VCaP (cell line): ENCODE results near the gene ACBD6.

Experiments used
- H3K27ac ChIP-seq: fragments of 450-650 bp; 2 replicates; pipeline ENCODE4 v1.5.1; 2017
- CTCF ChIP-seq: fragments of 450-650 bp; conservative IDR thresholded peaks from 2 replicates; pipeline ENCODE4 v1.5.1; 2017; ENCODE audit warnings: mild to moderate bottlenecking, moderate library complexity

ACBD6 gene

GRCh38 chr1:180271272-180272255 lies 230.8 kb downstream of the ACBD6 start:
- no peak overlapping the region for H3K27ac ChIP-seq
- no peak for TF ChIP-seq CTCF

- H3K27ac ChIP-seq = no peak overlapping the region
These were observed 231.7 kb downstream of the ACBD6 start for GRCh38 chr1:180270530-180271271.

GRCh38 chr1:180269645-180270529 lies 232.5 kb downstream of the ACBD6 start:
- no peak overlapping the region for H3K27ac ChIP-seq
- peak; percentile 68 for TF ChIP-seq CTCF

More at GRCh38 chr1:180270530-180271271, 231.7 kb downstream of the ACBD6 start:
- TF ChIP-seq CTCF = peak; percentile 29; the same call in 1 of the 2 replicates

GRCh38 chr1:180268556-180269075 lies 233.8 kb downstream of the ACBD6 start:
- no peak overlapping the region for H3K27ac ChIP-seq
- TF ChIP-seq CTCF = no peak

GRCh38 chr1:180267761-180268555 lies 234.4 kb downstream of the ACBD6 start:
- no peak for TF ChIP-seq CTCF
- no peak overlapping the region for H3K27ac ChIP-seq

GRCh38 chr1:180267211-180267561 lies 235.2 kb downstream of the ACBD6 start:
- H3K27ac ChIP-seq = no peak overlapping the region
- TF ChIP-seq CTCF = no peak
